NT2/D1 (cell line): ENCODE data around the gene PTTG2.

Experiments
- DNase-seq: peaks from one replicate; pipeline ENCODE4 v3.0.0-alpha.2; 2011; ENCODE audit warnings: low read depth, low spot score
- H3K27me3 ChIP-seq: 2 replicates; pipeline ENCODE4 v1.6.0; 2011; ENCODE audit warnings: mild to moderate bottlenecking; ENCODE audit not compliant: insufficient read length, insufficient read depth
- H3K36me3 ChIP-seq: 2 replicates; pipeline ENCODE4 v1.6.1; 2011; ENCODE audit warnings: mild to moderate bottlenecking, low read length, mixed read lengths; ENCODE audit not compliant: insufficient read depth, insufficient read length
- H3K4me1 ChIP-seq: 2 replicates; pipeline ENCODE4 v1.5.1; 2011; ENCODE audit not compliant: insufficient read depth, insufficient read length
- H3K4me3 ChIP-seq: 2 replicates; pipeline ENCODE4 v1.5.1; 2011; ENCODE audit warnings: low read depth; ENCODE audit not compliant: insufficient read length
- H3K9ac ChIP-seq: 2 replicates; pipeline ENCODE4 v1.6.0; 2011; ENCODE audit warnings: low read depth; ENCODE audit not compliant: insufficient read length
- H3K9me3 ChIP-seq: 2 replicates; pipeline ENCODE4 v1.5.1; 2011; ENCODE audit warnings: mild to moderate bottlenecking, low read length; ENCODE audit not compliant: insufficient read depth
- SUZ12 ChIP-seq: IDR thresholded peaks from 2 replicates; pipeline ENCODE4 v1.6.1; 2011; ENCODE audit not compliant: insufficient read length, insufficient read depth; ENCODE audit errors: extremely low read depth
- YY1 ChIP-seq: IDR thresholded peaks from 2 replicates; pipeline ENCODE4 v1.6.1; 2011; ENCODE audit not compliant: insufficient read length, insufficient read depth
- ZNF274 ChIP-seq: IDR thresholded peaks from 2 replicates; pipeline ENCODE4 v1.6.1; 2011; ENCODE audit warnings: mild to moderate bottlenecking, low read depth, low read length

PTTG2 gene

DNA sequence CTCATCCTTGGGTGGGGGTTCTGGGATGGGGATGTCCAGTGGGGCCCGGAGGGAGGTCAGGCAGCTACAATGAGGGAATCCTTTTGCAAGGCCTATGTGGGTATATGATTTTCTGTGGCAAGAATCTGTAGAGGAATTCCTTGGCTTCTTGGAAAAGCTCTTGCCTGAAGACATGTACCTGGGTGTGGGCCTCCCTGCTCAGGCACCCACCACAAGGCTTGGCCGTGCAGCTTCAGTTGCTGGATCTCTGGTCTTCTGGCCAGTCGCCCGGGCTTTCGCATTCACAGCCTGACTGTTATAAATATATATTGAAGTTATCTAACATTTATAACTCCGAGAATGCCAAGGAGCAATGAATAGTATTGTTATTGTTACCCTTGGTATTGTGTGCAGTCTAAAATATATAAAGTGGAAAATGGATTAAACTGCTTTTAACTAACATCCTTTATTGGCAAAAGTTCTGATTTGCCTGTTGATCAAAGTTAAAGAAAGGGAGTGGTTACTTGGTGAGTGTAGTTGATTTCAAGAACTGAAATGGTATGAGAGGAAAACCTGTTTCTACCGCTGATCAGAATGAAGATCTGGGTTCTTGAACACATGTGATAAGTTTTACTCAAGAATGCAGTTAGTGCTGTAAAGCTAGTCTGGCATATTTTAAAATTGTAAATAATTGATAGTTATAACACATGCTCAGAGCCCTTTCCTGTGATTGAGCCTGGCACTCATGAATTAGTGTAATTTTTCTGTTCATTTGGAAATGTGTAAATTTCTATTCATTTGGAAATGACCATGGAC is 36.0 kb downstream of the PTTG2 start:
- Histone ChIP-seq H3K27me3 (no peaks in the 10 kb centered on the region), H3K36me3 (no peaks in the 10 kb centered on the region), H3K9me3 (no peaks in the 10 kb centered on the region), H3K9ac (no peak overlapping the region), H3K4me3 (no peak overlapping the region), H3K4me1 (peaks cover 3% of the 10 kb centered on the region)
- TF ChIP-seq SUZ12 = no peak
- no peak for TF ChIP-seq YY1
- no peak for TF ChIP-seq ZNF274
- no peak for DNase-seq

DNA sequence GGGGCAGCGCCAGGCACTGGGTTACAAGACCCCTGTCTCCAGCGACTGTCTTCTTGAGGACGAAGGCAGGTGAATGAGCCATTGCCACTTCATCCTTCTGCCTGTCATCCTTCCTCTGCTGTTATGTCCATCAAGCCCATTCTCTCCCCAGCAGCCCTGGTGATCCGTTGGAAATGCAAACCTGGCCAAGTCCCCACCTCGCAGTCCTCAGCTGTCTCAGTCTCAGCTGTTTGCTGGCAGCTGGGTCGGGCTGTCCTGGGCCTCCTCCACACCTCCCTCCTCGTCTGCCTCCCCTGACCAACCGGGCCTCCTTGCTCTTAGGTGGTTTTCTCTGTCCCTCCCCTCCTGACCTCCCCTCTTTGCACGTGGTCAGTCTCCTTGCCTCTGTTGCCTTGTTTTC is 38.0 kb downstream of the PTTG2 start:
- no peak overlapping the region for H3K4me3 ChIP-seq
- TF ChIP-seq ZNF274 (no peak), YY1 (no peak), SUZ12 (no peak)
- H3K9me3 ChIP-seq = no peaks in the 10 kb centered on the region
- no peak overlapping the region for H3K9ac ChIP-seq
- no peaks in the 10 kb centered on the region for H3K36me3 ChIP-seq
- no peak for DNase-seq
- H3K4me1 ChIP-seq = peaks cover 3% of the 10 kb centered on the region
- no peaks in the 10 kb centered on the region for H3K27me3 ChIP-seq

DNA sequence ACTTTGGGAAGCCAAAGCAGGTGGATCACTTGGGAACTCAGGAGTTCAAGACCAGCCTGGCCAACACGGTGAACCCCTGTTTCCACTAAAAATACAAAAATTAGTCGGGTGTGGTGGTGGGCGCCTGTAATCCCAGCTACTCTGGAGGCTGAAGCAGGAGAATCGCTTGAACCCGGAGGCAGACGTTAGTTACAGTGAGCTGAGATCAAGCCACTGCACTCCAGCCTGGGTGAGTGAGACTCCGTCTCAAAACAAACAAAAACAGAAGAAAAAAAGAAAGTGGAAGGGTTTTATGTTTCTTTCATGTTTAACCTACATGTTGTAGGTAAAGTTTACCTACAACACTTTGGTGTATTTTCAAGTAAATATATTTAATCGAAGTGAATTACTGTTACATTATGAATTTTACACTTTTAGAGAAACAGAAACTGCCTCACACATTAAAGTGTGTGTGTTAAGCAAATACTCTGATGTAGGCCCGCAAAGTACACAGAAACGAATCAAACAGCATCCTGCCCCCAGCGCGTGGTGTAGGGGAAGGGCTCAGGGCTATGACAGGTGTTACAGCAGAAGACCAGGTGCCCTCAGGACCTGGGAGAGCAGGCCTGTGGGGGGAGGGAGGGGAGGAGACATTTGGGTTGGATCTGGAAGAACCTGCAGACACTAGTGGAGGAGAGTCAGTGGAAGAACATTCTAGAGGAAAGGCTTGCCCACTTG is 39.0 kb downstream of the PTTG2 start:
- Histone ChIP-seq H3K27me3 (no peaks in the 10 kb centered on the region), H3K4me3 (no peak overlapping the region), H3K36me3 (no peaks in the 10 kb centered on the region), H3K9ac (no peak overlapping the region), H3K9me3 (no peaks in the 10 kb centered on the region), H3K4me1 (peaks cover 3% of the 10 kb centered on the region)
- no peak for DNase-seq
- TF ChIP-seq SUZ12 = no peak
- no peak for TF ChIP-seq YY1
- no peak for TF ChIP-seq ZNF274

DNA sequence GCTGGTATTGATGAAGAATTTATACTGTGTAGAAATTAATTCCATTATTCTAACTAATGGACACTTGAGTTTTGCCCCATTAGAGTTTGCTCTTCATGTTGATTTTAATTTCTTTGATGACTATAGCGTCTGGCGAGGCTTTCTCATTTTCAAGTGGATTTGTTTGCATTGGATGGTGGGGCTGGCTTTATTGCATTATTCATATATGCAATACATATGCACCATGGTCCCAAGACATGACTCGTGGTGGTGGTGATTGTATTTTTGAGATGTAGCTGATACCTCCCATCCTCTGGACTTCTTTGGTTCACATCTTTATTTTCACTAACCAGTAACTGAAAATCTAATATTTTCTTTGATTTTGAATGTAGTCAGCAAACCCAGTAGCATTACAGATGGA is 39.8 kb downstream of the PTTG2 start:
- Histone ChIP-seq H3K4me1 (peaks cover 3% of the 10 kb centered on the region), H3K36me3 (no peaks in the 10 kb centered on the region)

DNA sequence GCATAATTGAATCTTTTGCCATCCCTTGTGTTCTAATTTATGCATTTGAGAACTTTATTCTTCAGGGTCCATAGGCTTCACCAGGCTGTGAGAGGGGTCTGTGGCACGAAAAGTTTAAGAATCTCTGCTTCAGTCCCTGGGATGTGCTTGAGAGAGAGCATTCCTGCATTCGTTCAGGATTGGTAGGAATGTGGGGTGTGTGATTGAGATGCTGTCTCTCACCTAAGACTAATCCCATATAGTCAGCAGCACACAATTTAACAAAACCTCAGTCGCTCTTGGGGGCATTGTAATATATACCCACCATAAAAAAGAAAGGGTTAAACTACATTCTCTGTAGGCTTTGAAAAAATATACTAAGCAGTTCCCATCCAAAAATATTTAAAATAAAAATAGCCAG is 41.7 kb downstream of the PTTG2 start:
- no peaks in the 10 kb centered on the region for H3K27me3 ChIP-seq
- H3K36me3 ChIP-seq = no peaks in the 10 kb centered on the region
- H3K9me3 ChIP-seq = no peaks in the 10 kb centered on the region
- H3K4me3 ChIP-seq = no peak overlapping the region
- H3K4me1 ChIP-seq = peaks cover 3% of the 10 kb centered on the region
- no peak overlapping the region for H3K9ac ChIP-seq
- TF ChIP-seq SUZ12 = no peak
- no peak for TF ChIP-seq ZNF274
- no peak for TF ChIP-seq YY1
- DNase-seq = peak; percentile 36

More for the DNA sequence above, 39.8 kb downstream of the PTTG2 start:
- DNase-seq = no peak
- Histone ChIP-seq H3K9me3 (no peaks in the 10 kb centered on the region), H3K4me3 (no peak overlapping the region), H3K9ac (no peak overlapping the region), H3K27me3 (no peaks in the 10 kb centered on the region)
- TF ChIP-seq ZNF274 = no peak

DNA sequence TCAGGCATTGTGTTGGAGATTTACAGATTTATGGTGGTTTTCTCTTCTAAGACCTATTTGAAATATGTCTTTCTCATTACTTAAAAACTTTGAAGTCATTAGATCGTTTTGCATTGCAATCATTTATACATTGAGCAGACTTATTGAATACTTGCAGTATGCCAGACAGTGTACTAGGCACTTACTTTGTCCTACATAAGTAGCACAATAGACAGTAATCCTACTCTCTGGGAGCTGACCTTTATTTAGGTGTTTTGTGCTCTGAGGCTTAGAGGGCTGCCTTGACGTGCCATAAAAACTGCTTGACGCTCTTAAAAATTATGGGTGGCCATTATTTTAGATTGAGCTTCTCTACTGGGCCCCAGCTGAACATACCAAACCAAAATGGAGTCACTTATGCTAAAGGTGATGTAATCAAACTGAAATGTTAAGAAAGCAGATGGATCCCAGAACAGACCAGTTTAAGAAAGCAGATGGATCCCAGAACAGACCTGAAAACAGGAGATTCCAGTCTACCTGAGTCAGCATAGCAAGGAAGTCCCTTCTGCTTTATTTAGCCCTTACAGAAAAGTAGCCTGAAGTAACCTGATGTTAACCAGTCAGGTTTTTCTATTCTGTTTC is 42.4 kb downstream of the PTTG2 start:
- no peak for DNase-seq

DNA sequence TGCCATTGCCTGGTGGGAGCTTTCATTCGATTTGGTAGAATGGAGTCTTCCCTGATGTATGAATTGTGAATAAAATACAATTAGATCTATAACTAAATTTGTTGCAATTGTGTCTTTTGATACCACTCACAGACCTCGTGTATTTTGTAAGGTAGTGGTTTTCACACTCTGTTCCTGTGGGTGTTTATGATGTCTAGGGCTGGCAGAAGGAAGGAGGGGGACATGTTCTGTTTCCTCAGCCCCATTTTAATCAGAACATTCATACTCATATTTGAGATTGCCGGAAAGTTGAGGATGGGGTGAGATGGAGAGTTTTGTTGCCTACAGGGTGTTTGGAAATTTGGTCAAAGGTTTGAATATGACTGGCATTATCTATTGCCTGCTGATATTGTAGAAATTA is 42.9 kb downstream of the PTTG2 start:
- Histone ChIP-seq H3K4me3 (no peak overlapping the region), H3K36me3 (no peaks in the 10 kb centered on the region), H3K9ac (no peak overlapping the region), H3K27me3 (no peaks in the 10 kb centered on the region), H3K9me3 (no peaks in the 10 kb centered on the region), H3K4me1 (peaks cover 3% of the 10 kb centered on the region)
- no peak for TF ChIP-seq ZNF274
- no peak for TF ChIP-seq YY1
- no peak for TF ChIP-seq SUZ12
- DNase-seq = no peak

More for the DNA sequence above, 42.4 kb downstream of the PTTG2 start:
- Histone ChIP-seq H3K36me3 (no peaks in the 10 kb centered on the region), H3K9me3 (no peaks in the 10 kb centered on the region), H3K9ac (no peak overlapping the region), H3K27me3 (no peaks in the 10 kb centered on the region), H3K4me3 (no peak overlapping the region), H3K4me1 (peaks cover 3% of the 10 kb centered on the region)
- TF ChIP-seq ZNF274 (no peak), YY1 (no peak), SUZ12 (no peak)
